ENCODE results near the gene PITPNM1. TPM values are rescaled to one million over a fixed set of nuclear protein-coding genes. Genes with fewer than 3 reads are reported as not detected.

Gene PITPNM1
- total RNA-seq, 1 donor, result 24.0 TPM

GRCh38 chr11:67502328-67502979 is 2.7 kb downstream of the PITPNM1 start:
- TF ChIP-seq, protein P1, sequence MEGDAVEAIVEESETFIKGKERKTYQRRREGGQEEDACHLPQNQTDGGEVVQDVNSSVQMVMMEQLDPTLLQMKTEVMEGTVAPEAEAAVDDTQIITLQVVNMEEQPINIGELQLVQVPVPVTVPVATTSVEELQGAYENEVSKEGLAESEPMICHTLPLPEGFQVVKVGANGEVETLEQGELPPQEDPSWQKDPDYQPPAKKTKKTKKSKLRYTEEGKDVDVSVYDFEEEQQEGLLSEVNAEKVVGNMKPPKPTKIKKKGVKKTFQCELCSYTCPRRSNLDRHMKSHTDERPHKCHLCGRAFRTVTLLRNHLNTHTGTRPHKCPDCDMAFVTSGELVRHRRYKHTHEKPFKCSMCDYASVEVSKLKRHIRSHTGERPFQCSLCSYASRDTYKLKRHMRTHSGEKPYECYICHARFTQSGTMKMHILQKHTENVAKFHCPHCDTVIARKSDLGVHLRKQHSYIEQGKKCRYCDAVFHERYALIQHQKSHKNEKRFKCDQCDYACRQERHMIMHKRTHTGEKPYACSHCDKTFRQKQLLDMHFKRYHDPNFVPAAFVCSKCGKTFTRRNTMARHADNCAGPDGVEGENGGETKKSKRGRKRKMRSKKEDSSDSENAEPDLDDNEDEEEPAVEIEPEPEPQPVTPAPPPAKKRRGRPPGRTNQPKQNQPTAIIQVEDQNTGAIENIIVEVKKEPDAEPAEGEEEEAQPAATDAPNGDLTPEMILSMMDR (IDR thresholded peaks at IDR 0.05; ENCODE audit: insufficient read depth, low read length), result no peak
- no peak for DNase-seq (ENCODE audit: low read depth)
- H3K4me3 ChIP-seq (ENCODE audit: low read depth, low read length), result no peak overlapping the region

GRCh38 chr11:67501854-67502253 is 3.3 kb downstream of the PITPNM1 start:
- TF ChIP-seq, protein P1 (IDR thresholded peaks at IDR 0.05; ENCODE audit: insufficient read depth, low read length), result no peak
- no peak for DNase-seq (ENCODE audit: low read depth)
- H3K4me3 ChIP-seq (ENCODE audit: low read depth, low read length), result no peak overlapping the region

DNA sequence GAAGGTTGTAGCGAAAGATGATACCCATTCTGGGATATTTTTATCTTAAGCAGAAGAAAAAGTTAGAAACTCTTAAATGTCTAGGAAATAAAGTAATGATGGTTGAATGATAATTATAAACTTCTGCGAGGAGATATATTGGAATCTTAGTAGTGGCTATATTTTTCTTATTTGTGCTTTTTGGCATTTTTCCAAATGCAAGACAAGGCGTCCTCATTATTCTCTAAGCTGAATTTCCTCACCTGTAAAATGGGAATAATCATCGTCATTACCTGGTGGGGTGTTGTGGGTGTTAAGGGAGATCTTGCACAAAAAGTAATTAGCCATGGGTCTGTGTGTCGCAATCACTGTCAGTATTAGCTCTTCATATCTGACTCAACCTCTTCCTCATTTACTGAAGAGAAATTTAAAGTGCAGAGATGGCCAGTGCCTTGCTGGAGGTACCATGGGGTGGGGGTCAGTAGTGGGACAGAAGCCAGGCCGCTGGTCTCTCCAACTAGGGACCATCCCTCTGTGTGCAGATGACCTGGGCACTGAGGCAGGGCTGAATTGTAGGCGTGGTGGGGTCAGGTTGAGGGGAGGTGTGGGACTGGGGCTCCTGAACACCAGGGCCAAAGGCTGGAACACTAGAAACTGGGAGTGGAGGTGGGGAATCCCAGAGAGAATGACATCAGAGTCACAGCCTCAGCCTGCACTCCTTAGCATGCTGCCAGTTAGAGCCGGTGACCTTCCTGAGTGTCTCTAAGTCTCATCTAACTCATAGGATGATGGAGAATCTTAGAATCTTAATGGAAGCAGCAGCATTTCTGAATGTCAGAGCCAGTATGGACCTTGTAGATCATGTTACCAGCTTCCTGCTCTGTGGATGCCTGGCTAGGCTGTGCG is 4.1 kb downstream of the PITPNM1 start:
- no peak for DNase-seq (ENCODE audit: low read depth)
- TF ChIP-seq, protein P1 (IDR thresholded peaks at IDR 0.05; ENCODE audit: insufficient read depth, low read length), result no peak
- no peak overlapping the region for H3K4me3 ChIP-seq (ENCODE audit: low read depth, low read length)

DNA sequence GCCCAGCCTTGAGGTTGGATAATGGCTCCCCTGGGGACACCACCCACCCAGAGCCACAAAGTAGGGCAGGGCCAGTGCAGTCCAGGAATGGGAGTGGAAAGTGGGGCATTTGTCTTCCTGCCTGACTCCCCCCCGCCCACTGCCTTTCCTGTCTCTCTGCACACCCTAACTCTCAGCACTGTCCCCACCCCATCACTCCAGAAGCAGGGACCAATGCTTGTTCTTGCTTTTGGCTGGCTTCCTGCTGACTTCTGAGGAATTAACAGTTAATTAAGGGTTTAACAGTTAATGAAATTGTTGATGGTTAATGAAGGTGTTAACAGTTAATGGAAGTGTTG is 4.7 kb downstream of the PITPNM1 start:
- TF ChIP-seq, protein P1 (IDR thresholded peaks at IDR 0.05; ENCODE audit: insufficient read depth, low read length), result no peak
- H3K4me3 ChIP-seq (ENCODE audit: low read depth, low read length), result no peak overlapping the region
- no peak for DNase-seq (ENCODE audit: low read depth)

- H3K4me3 ChIP-seq (ENCODE audit: low read depth, low read length), result no peak overlapping the region
- no peak for DNase-seq (ENCODE audit: low read depth)
These were observed 5.2 kb downstream of the PITPNM1 start for GRCh38 chr11:67499808-67500483.

GRCh38 chr11:67498544-67498972 is 6.6 kb downstream of the PITPNM1 start:
- TF ChIP-seq, protein P1 (IDR thresholded peaks at IDR 0.05; ENCODE audit: insufficient read depth, low read length), result no peak

More at GRCh38 chr11:67499808-67500483, 5.2 kb downstream of the PITPNM1 start:
- TF ChIP-seq, protein P1 (IDR thresholded peaks at IDR 0.05; ENCODE audit: insufficient read depth, low read length), result no peak

More at GRCh38 chr11:67498544-67498972, 6.6 kb downstream of the PITPNM1 start:
- no peak for DNase-seq (ENCODE audit: low read depth)
- no peak overlapping the region for H3K4me3 ChIP-seq (ENCODE audit: low read depth, low read length)

Data from fibroblast of the aortic adventitia (primary cell).